Central memory CD8-positive, alpha-beta T cell (primary cell): ENCODE data around the gene ELMO1.

Source experiments
- ATAC-seq: fragments of 150-1000 bp; cut with Tn5 transposase; replicated peaks from 2 replicates; pipeline ENCODE4 v1.10.0; 2022; ENCODE audit warnings: mild to moderate bottlenecking, moderate FRiP score, moderate number of reproducible peaks; ENCODE audit not compliant: poor library complexity, severe bottlenecking; ENCODE audit errors: extremely low read depth
- DNase-seq, 2 donors: peaks; one replicate each; pipeline ENCODE4 v3.0.0; 2021; ENCODE audit warnings: low spot score in 2 of 2
- H3K27ac Mint-ChIP-seq: one replicate; pipeline ENCODE4 v1.8.0; 2022; ENCODE audit warnings: low read depth, mild to moderate bottlenecking, moderate library complexity, mixed read lengths
- H3K27me3 Mint-ChIP-seq: one replicate; pipeline ENCODE4 v1.8.0; 2022; ENCODE audit warnings: mixed read lengths
- H3K36me3 Mint-ChIP-seq: one replicate; pipeline ENCODE4 v1.8.0; 2022; ENCODE audit warnings: mild to moderate bottlenecking, moderate library complexity, mixed read lengths; ENCODE audit not compliant: insufficient read depth
- H3K4me1 Mint-ChIP-seq: one replicate; pipeline ENCODE4 v1.8.0; 2022; ENCODE audit warnings: mixed read lengths
- H3K4me3 Mint-ChIP-seq: one replicate; pipeline ENCODE4 v1.8.0; 2022; ENCODE audit warnings: mild to moderate bottlenecking, moderate library complexity, mixed read lengths
- H3K9me3 Mint-ChIP-seq: one replicate; pipeline ENCODE4 v1.8.0; 2022; ENCODE audit warnings: mixed read lengths

The ELMO1 gene

GRCh38 chr7:36999626-37000485 lies 448.8 kb downstream of the ELMO1 start:
- H3K27ac Mint-ChIP-seq = no peak overlapping the region
- peaks cover 4% of the 10 kb centered on the region for H3K36me3 Mint-ChIP-seq
- no peaks in the 10 kb centered on the region for H3K9me3 Mint-ChIP-seq
- H3K4me1 Mint-ChIP-seq = peaks cover under 1% of the 10 kb centered on the region
- ATAC-seq (no peak), DNase-seq (no peak)
- no peaks in the 10 kb centered on the region for H3K27me3 Mint-ChIP-seq
- no peak overlapping the region for H3K4me3 Mint-ChIP-seq

GRCh38 chr7:36995776-36996175 lies 452.9 kb downstream of the ELMO1 start:
- ATAC-seq (no peak), DNase-seq (no peak)
- H3K4me3 Mint-ChIP-seq = no peak overlapping the region
- no peaks in the 10 kb centered on the region for H3K36me3 Mint-ChIP-seq
- peaks cover 9% of the 10 kb centered on the region for H3K4me1 Mint-ChIP-seq
- H3K27ac Mint-ChIP-seq = no peak overlapping the region
- no peaks in the 10 kb centered on the region for H3K27me3 Mint-ChIP-seq
- H3K9me3 Mint-ChIP-seq = no peaks in the 10 kb centered on the region

GRCh38 chr7:36994456-36995112 lies 454.1 kb downstream of the ELMO1 start:
- Mint-ChIP-seq H3K4me1 (peaks cover 9% of the 10 kb centered on the region), H3K4me3 (no peak overlapping the region), H3K9me3 (no peaks in the 10 kb centered on the region), H3K27ac (no peak overlapping the region), H3K36me3 (no peaks in the 10 kb centered on the region), H3K27me3 (no peaks in the 10 kb centered on the region)
- DNase-seq (no peak), ATAC-seq (no peak)

- DNase-seq = peak; percentile 45 to 47
- H3K4me3 Mint-ChIP-seq = no peak overlapping the region
- H3K27ac Mint-ChIP-seq = no peak overlapping the region
- no peaks in the 10 kb centered on the region for H3K27me3 Mint-ChIP-seq
- peaks cover 40% of the 10 kb centered on the region for H3K4me1 Mint-ChIP-seq
- no peak for ATAC-seq
- H3K36me3 Mint-ChIP-seq = peaks cover 1% of the 10 kb centered on the region
- H3K9me3 Mint-ChIP-seq = no peaks in the 10 kb centered on the region
Measured at GRCh38 chr7:36986948-36987724, 461.5 kb downstream of the ELMO1 start.

GRCh38 chr7:36986511-36986933 lies 462.1 kb downstream of the ELMO1 start:
- no peak for ATAC-seq
- H3K4me1 Mint-ChIP-seq = peaks cover 40% of the 10 kb centered on the region
- no peaks in the 10 kb centered on the region for H3K9me3 Mint-ChIP-seq
- H3K36me3 Mint-ChIP-seq = peaks cover 1% of the 10 kb centered on the region
- no peaks in the 10 kb centered on the region for H3K27me3 Mint-ChIP-seq
- H3K27ac Mint-ChIP-seq = no peak overlapping the region
- H3K4me3 Mint-ChIP-seq = no peak overlapping the region
- DNase-seq = no peak

GRCh38 chr7:36985866-36986400 lies 462.7 kb downstream of the ELMO1 start:
- Mint-ChIP-seq H3K9me3 (no peaks in the 10 kb centered on the region), H3K27me3 (no peaks in the 10 kb centered on the region), H3K4me3 (no peak overlapping the region), H3K4me1 (peaks cover 40% of the 10 kb centered on the region), H3K36me3 (peaks cover 1% of the 10 kb centered on the region), H3K27ac (peak overlapping the region; percentile 36)
- ATAC-seq (no peak), DNase-seq (no peak)

GRCh38 chr7:36985316-36985715 lies 463.3 kb downstream of the ELMO1 start:
- Mint-ChIP-seq H3K27me3 (no peaks in the 10 kb centered on the region), H3K4me1 (peaks cover 40% of the 10 kb centered on the region), H3K27ac (peak overlapping the region; percentile 36), H3K36me3 (peaks cover 1% of the 10 kb centered on the region), H3K4me3 (no peak overlapping the region), H3K9me3 (no peaks in the 10 kb centered on the region)
- no peak for DNase-seq
- no peak for ATAC-seq

GRCh38 chr7:36984710-36985312 lies 463.9 kb downstream of the ELMO1 start:
- H3K4me3 Mint-ChIP-seq = no peak overlapping the region
- no peaks in the 10 kb centered on the region for H3K27me3 Mint-ChIP-seq
- H3K36me3 Mint-ChIP-seq = peaks cover 1% of the 10 kb centered on the region
- H3K9me3 Mint-ChIP-seq = no peaks in the 10 kb centered on the region
- H3K4me1 Mint-ChIP-seq = peaks cover 40% of the 10 kb centered on the region
- DNase-seq = no peak
- ATAC-seq = no peak
- H3K27ac Mint-ChIP-seq = no peak overlapping the region

GRCh38 chr7:36984041-36984521 lies 464.6 kb downstream of the ELMO1 start:
- no peak overlapping the region for H3K27ac Mint-ChIP-seq
- H3K36me3 Mint-ChIP-seq = peaks cover 1% of the 10 kb centered on the region
- no peak for ATAC-seq
- no peaks in the 10 kb centered on the region for H3K9me3 Mint-ChIP-seq
- H3K4me3 Mint-ChIP-seq = no peak overlapping the region
- H3K4me1 Mint-ChIP-seq = peaks cover 40% of the 10 kb centered on the region
- H3K27me3 Mint-ChIP-seq = no peaks in the 10 kb centered on the region
- no peak for DNase-seq

GRCh38 chr7:36982766-36983165 lies 465.9 kb downstream of the ELMO1 start:
- Mint-ChIP-seq H3K27me3 (no peaks in the 10 kb centered on the region), H3K9me3 (no peaks in the 10 kb centered on the region), H3K4me3 (no peak overlapping the region), H3K4me1 (peaks cover 30% of the 10 kb centered on the region), H3K36me3 (peaks cover 1% of the 10 kb centered on the region), H3K27ac (no peak overlapping the region)
- no peak for DNase-seq
- ATAC-seq = no peak

GRCh38 chr7:36979810-36980248 lies 468.8 kb downstream of the ELMO1 start:
- H3K27ac Mint-ChIP-seq = no peak overlapping the region
- ATAC-seq = no peak

GRCh38 chr7:36978461-36978860 lies 470.2 kb downstream of the ELMO1 start:
- no peak for DNase-seq
- no peak for ATAC-seq
- H3K4me1 Mint-ChIP-seq = peaks cover 10% of the 10 kb centered on the region
- H3K27me3 Mint-ChIP-seq = no peaks in the 10 kb centered on the region
- no peaks in the 10 kb centered on the region for H3K9me3 Mint-ChIP-seq
- H3K4me3 Mint-ChIP-seq = no peak overlapping the region
- H3K36me3 Mint-ChIP-seq = peaks cover 3% of the 10 kb centered on the region
- no peak overlapping the region for H3K27ac Mint-ChIP-seq

More at GRCh38 chr7:36979810-36980248, 468.8 kb downstream of the ELMO1 start:
- peaks cover 1% of the 10 kb centered on the region for H3K36me3 Mint-ChIP-seq
- H3K27me3 Mint-ChIP-seq = no peaks in the 10 kb centered on the region
- H3K4me3 Mint-ChIP-seq = no peak overlapping the region
- peaks cover 18% of the 10 kb centered on the region for H3K4me1 Mint-ChIP-seq
- H3K9me3 Mint-ChIP-seq = no peaks in the 10 kb centered on the region
- no peak for DNase-seq
